ENCODE measurements around the gene MAML1.
"Not testable (repeated sequence)": the region's sequence is repeated elsewhere in the genome, so short reads cannot be mapped to it uniquely, and the experiment has no call there.

MAML1 gene

DNA sequence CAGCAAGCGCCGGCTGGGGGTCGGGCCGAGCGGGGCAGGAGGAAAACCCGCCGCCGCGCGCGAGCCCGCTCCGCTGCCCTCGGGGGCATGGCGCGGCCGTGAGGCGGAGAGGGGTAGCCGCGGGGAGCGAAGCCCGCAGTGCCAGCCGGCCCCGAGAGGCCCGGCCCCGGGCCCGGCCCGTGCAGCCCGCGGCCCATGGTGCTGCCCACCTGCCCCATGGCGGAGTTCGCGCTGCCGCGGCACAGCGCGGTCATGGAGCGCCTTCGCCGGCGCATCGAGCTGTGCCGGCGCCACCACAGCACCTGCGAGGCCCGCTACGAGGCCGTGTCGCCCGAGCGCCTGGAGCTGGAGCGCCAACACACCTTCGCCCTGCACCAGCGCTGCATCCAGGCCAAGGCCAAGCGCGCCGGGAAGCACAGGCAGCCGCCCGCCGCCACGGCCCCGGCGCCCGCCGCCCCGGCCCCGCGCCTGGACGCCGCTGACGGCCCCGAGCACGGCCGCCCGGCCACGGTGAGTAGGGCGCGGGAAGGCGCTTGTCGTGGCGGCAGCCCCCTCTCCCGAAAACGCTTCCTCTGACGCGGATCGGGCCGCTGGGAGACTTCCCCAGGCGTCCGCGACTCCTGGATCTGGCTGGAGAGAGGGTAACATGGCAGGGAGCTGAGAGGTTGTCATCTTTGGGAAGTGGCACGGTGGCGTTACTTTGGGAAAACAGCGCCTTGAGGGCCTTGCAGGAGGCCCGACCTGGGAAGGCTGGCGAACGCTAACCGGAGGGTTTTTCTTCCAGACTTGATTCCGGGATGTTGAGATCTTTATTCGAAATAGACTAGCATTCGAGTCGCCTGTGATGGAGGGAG, 523 bp downstream of the MAML1 start:
- DNase-seq = peak; percentile 16

DNA sequence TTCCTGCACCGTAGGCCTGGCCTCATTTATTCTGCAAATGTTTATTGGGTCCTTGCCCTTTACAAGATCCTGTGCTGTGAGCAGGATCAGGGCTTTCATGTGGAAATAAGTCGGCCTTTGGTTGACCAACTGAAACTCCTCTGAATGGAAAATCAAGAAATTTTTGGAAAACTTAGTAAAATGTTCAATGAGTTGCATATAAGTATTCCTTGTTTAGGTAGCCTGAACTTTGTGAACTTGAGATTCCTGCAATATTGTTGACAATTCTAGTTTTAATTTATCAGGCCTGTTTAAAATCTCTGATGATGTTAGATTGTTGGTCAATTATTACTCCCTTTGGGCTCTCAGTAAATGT, 1.1 kb downstream of the MAML1 start:
- DNase-seq = no peak

DNA sequence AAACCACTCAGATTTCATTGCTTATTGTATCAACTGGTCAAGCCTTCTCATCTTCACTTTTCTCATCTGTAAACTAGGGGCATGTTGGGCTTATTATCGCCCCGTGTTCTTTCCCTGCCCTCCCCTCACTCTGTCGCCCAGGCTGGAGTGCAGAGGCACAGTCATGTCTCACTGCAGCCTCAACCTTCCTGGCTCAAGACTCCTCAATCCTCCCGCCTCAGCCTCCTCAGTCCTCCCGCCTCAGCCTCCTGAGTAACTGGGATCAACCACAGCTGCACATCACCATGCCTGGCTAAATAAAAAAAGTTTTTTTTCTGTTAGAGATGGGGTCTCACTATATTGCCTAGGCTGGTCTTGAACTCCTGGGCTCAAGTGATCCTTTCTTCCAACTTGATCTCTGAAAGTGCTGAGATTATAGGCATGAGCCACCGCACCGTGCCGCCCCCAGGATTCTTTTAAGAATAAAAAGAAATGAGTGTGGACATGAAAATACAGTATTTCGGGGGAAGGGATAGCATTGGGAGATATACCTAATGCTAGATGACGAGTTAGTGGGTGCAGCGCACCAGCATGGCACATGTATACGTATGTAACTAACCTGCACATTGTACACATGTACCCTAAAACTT, 2.0 kb downstream of the MAML1 start:
- no peak for DNase-seq

GRCh38 chr5:179738742-179739141, 6.1 kb downstream of the MAML1 start:
- no peak for DNase-seq

GRCh38 chr5:179744106-179744505, 11.5 kb downstream of the MAML1 start:
- DNase-seq = not testable (repeated sequence)

GRCh38 chr5:179746872-179747271, 14.2 kb downstream of the MAML1 start:
- no peak for DNase-seq

DNA sequence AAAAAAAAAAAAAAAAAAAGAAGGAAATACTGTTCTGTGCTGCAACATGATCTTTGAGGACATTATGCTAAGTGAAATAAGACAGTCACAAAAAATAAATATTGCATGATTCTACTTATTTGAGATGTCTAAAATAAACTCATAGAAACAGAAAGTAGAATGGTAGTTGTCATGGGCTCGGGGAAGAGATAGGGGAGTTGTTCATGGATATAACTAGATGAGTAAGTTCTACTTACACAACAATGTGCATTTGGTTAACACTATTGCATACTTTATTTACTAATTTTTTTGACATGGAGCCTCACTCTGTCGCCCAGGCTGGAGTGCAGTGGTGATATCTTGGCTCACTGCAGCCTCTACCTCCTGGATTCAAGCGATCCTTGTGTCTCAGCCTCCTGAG, 15.2 kb downstream of the MAML1 start:
- DNase-seq = no peak

DNA sequence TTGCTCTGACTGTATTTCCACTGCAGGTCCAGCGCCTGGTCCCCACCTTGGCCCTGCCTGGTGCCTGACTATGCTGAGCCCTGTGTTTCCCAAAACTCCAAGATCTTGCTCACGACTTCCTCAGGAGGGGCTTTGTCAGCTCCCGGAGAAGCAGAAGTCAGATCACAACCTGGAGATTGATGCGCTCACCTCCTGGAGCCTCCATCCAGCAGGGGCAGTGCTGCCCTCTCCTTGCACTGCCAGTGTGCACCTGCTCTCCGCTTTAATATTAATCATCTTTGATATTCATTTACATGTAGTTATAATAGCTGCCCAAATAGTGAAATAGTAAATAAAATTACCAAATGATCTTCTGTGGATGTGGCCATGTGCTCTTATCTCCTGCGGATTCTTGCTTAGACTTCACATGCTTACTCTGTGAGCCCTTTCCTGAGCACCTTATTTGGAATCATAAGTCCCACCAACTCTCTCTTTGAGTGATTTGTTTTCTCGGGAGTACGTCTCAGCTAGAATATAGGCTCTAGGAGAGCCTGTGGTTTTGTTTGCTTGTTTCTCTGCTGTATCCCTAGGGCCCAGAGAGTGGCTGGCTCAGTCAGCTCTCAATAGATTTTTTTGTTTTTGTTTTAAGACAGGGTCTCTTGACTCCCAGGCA, 17.4 kb downstream of the MAML1 start:
- DNase-seq = no peak

DNA sequence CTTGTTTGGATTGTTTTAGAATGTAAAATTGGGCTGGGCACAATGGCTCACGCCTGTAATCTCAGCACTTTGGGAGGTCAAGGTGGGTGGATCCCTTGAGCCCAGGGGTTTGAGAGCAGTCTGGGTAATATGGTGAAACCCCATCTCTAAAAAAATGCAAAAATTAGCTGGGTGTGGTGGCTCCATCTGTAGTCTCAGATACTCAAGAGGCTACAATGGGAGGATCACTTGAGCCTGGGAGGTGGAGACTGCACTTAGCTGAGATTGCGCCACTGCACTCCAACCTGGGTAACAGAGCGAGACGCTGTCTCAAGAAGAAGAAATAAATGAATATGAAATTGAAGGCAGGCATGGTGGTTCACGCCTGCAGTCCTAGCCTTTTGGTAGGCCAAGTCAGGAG, 21.3 kb downstream of the MAML1 start:
- DNase-seq = no peak

DNA sequence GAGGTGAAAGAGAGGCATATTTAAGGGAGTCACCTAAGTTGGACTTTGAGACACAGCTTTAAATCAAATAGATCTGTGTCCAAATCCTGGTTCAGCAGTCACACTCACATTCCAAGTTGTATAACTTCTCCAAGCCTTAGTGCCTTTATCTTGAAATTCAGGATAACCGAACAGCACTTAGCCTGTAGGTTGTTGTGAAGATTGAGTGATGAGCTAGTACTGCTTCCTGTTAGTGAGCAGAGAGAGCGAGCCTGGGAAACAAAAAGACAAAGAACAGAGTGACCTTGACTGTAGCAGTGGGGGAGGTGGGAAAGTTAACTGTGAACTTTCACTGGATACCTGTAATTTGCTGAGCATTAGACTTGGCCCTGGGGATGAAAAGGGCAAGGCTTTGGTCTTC, 22.4 kb downstream of the MAML1 start:
- no peak for DNase-seq

GRCh38 chr5:179758955-179759354, 26.3 kb downstream of the MAML1 start:
- no peak for DNase-seq

DNA sequence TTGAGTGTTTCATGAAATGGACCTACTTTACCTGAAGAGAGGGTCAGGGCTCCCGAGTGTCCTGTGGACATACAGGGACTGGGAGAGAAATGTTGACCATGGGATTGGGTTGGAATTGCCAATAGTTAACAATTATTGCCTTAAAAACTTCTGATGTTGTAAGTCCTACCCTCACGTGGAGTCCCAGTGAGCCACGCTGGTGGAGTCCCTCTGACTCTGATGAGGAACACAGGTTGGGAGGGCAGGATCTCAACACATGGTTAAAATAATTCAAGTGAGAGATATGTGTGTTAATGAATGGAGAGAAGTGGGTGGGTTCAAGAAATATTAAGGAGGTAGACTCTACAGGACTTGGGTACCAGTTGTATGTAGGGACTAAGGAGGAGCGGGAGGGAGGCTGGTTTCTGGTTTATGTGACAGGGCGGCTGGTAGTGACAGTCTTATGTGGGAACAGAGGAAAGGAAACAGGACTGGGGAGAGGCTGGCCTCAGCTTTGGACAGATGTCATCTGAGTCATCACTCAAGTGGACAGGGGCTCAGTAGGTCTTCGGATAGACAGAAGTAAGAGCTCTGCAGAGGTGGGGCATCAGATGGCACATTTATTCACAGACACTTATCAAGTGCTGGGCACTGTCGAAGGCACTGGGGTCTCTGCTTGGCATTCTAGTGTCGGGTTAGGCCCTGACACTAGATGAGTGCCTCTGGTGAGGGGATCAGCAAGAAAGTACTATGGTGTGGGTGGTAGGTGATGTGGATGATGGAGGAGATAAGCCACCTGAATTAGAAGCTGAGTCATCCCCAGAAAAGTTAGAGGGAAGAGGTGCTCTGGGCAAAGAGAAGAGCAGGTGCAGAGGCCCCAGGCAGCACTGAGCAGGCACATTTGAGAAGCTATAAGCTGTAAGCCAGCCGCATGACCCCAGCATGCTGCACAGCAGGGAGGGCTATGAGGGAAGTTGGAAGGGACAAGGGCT, 27.2 kb downstream of the MAML1 start:
- DNase-seq = no peak

DNA sequence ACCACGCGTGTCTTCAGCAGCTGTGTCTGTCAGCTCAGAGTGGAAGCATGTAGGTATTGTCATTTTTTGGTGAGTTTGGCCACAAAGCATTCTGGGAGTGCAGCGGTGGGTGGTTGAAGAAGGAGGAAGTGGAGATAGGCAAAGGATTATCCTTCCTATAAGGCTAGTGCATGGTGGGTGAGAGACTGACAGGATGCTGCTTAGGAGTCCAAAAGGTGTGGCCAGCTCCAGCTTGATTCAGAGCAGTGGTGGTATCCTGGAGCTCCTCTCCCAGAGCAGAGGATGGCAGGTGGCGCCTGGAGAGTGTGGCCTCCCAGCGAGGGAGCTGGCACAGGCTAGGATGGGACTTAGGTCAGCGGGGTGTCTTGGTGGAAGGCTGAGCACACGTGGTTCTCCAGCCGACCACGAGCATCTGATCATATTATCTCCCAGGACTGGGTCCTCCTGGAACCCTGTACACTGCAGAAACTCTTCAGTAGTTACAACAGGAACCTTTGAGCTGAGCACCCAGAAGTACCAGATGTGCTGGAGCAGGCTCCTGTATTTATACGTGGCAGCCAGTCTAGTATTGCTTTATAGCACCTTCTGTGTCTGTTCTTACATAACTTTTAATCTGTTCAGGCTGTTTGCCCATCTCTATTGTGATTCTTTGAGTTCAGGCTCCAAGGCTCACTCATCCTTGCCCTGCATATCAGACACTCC, 29.6 kb downstream of the MAML1 start:
- DNase-seq = peak; percentile 54

DNA sequence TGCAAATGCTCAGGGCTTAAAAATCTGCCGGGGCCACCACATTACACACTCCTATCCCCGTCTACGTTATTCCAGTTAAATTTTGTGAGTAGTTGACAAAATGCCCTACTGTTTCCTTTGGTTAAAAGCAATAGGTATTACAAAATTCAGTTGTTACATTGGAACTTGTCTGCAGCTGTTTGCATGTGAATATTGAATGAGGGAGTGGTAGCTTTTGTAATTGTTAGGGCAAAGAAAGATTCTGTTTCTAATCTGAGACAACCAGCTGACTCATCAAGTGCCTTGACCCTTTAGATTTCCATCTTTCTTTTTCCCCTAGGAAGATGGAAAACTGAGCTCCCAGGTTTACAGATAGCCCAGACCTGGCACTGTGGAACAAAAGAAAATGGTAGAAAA, 30.2 kb downstream of the MAML1 start:
- DNase-seq = peak; percentile 57

GRCh38 chr5:179763215-179763945, 30.8 kb downstream of the MAML1 start:
- peak; percentile 86 for DNase-seq

DNA sequence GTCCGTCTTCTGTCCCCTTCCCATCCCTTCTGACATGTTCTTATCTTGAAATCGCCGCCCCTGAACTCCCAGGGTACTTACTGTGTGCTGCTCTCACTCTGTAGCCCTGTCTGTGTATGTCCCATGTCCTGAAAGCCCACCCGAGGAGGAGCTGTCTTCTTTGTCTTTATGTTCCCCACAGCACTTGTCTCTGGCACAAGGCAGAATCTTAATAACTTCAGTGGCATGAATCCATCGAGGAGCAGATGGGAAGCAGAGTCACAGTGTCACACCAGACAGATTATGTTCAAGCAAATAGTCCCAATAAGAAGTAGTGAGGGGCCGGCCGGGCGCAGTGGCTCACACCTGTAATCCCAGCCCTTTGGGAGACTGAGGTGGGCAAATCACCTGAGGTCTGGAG, 31.4 kb downstream of the MAML1 start:
- DNase-seq = no peak

DNA sequence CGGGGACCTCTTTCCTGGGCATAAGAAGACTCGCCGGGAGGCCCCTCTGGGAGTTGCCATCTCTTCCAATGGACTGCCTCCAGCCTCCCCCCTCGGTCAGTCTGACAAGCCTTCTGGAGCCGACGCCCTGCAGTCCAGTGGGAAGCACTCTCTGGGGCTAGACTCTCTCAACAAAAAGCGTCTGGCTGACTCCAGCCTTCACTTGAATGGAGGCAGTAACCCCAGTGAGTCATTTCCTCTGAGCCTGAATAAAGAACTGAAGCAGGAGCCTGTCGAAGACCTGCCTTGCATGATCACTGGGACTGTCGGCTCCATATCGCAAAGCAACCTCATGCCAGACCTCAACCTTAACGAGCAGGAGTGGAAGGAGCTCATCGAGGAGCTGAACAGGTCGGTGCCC, 32.8 kb downstream of the MAML1 start:
- DNase-seq = peak; percentile 86

GRCh38 chr5:179766021-179766725, 33.6 kb downstream of the MAML1 start:
- DNase-seq = peak; percentile 38

DNA sequence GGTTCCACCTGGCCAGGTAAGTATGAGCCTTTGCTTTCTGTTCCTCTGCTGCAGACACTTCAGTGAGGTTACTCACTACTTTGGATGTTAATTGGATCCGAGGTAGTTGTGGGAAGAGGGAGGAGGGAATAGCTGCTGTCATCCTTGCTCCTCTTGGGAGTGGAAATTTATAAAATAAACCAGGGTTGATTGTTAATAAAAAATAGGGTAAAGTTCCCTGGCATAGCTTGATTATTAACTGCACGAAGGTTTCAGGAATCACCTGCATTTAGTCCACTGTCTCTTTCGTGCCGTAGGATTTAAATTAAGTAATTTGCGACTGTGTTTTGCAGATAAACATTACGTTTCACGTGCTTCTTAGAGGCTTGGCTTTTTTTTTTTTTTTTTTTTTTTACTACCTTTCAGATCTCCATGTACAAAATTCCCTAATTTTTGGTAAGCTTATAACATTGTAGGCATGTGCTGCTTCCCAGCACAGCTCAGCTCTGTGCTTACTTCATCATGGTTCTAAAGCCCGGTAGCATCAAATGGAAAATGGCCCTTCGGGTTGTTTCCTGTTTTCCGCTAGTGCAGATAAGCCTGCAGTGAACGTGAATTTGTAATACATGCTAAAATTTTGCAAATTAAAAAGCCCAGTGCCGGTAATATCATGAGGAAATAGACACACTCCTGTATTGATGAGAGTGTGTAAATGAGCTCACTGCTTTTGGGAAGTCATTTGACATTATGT, 34.3 kb downstream of the MAML1 start:
- no peak for DNase-seq

GRCh38 chr5:179767496-179768100, 35.0 kb downstream of the MAML1 start:
- DNase-seq = no peak

Data from fibroblast of upper back skin (primary cell).